Measurements from ENCODE around the gene PBX3.

- no peak for TF ChIP-seq POLR2A (IDR thresholded peaks at IDR 0.05)
- TF ChIP-seq CTCF (IDR thresholded peaks at IDR 0.05 in 8 of 11, conservative IDR thresholded peaks at IDR 0.05 in 3 of 11), result no peak
Measured at GRCh38 chr9:125843646-125844045, 96.5 kb downstream of the PBX3 start.
